GM12872 (cell line): ENCODE data around the gene TMEM129.

ENCODE experiments used
- CTCF ChIP-seq: IDR thresholded peaks from 3 replicates; pipeline ENCODE4 v1.5.1; 2011; ENCODE audit warnings: low read depth, mild to moderate bottlenecking, low read length, moderate library complexity; ENCODE audit not compliant: insufficient read depth

TMEM129 gene

GRCh38 chr4:1766106-1767060 lies 45.3 kb upstream of the TMEM129 start:
- TF ChIP-seq CTCF, result no peak

GRCh38 chr4:1765409-1766072 lies 44.4 kb upstream of the TMEM129 start:
- TF ChIP-seq CTCF, result no peak

- TF ChIP-seq CTCF, result no peak
These were observed 43.5 kb upstream of the TMEM129 start for GRCh38 chr4:1764670-1765069.

GRCh38 chr4:1763550-1764080 lies 42.5 kb upstream of the TMEM129 start:
- no peak for TF ChIP-seq CTCF

GRCh38 chr4:1763070-1763549 lies 42.0 kb upstream of the TMEM129 start:
- TF ChIP-seq CTCF, result no peak

- no peak for TF ChIP-seq CTCF
These were observed 41.3 kb upstream of the TMEM129 start for GRCh38 chr4:1762264-1763010.
